PFSK-1 (cell line): Measurements from ENCODE around the gene SON.
A peak's percentile ranks its signal among the peaks of the same experiment; 100 is the strongest.

Experiments
- FOXP2 ChIP-seq: optimal IDR thresholded peaks from 2 replicates; pipeline ENCODE3; 2011; ENCODE audit warnings: borderline replicate concordance, control low read depth, inconsistent platforms; ENCODE audit not compliant: insufficient read depth; ENCODE audit errors: extremely low read length, extremely low read depth
- POLR2AphosphoS5 ChIP-seq: IDR thresholded peaks from 2 replicates; pipeline ENCODE4 v1.6.1; 2012; ENCODE audit warnings: low read depth, mild to moderate bottlenecking, control low read depth, low read length, moderate library complexity
- SIN3A ChIP-seq: IDR thresholded peaks from 2 replicates; pipeline ENCODE4 v1.6.1; 2012; ENCODE audit warnings: mild to moderate bottlenecking, low read length, moderate library complexity, borderline replicate concordance; ENCODE audit not compliant: insufficient read depth
- TAF1 ChIP-seq: IDR thresholded peaks from 2 replicates; pipeline ENCODE4 v1.6.1; 2012; ENCODE audit warnings: low read length, control low read depth, borderline replicate concordance; ENCODE audit not compliant: insufficient read depth
- TF ChIP-seq, protein P1 (sequence below), 2 experiments: IDR thresholded peaks; 2 replicates each; pipeline versions ENCODE4 v1.6.1 to v1.8.0; 2011 to 2012; ENCODE audit warnings: low read depth in 2 of 2, low read length in 2 of 2, control low read depth in 1 of 2, inconsistent platforms in 1 of 2, mild to moderate bottlenecking in 1 of 2, moderate library complexity in 1 of 2; ENCODE audit not compliant: insufficient read depth in 1 of 2

The SON gene

DNA sequence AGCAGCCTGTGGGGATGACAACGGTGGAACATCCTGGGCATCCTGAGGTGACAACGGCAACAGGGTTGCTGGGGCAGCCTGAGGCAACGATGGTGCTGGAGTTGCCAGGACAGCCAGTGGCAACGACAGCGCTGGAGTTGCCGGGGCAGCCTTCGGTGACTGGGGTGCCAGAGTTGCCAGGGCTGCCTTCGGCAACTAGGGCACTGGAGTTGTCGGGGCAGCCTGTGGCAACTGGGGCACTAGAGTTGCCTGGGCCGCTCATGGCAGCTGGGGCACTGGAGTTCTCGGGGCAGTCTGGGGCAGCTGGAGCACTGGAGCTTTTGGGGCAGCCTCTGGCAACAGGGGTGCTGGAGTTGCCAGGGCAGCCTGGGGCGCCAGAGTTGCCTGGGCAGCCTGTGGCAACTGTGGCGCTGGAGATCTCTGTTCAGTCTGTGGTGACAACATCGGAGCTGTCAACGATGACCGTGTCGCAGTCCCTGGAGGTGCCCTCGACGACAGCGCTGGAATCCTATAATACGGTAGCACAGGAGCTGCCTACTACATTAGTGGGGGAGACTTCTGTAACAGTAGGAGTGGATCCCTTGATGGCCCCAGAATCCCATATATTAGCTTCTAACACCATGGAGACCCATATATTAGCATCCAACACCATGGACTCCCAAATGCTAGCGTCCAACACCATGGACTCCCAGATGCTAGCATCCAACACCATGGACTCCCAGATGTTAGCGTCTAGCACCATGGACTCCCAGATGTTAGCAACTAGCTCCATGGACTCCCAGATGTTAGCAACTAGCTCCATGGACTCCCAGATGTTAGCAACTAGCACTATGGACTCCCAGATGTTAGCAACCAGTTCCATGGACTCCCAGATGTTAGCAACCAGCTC, 8.2 kb downstream of the SON start:
- no peak for TF ChIP-seq TAF1
- TF ChIP-seq SIN3A = no peak
- TF ChIP-seq, protein P1, sequence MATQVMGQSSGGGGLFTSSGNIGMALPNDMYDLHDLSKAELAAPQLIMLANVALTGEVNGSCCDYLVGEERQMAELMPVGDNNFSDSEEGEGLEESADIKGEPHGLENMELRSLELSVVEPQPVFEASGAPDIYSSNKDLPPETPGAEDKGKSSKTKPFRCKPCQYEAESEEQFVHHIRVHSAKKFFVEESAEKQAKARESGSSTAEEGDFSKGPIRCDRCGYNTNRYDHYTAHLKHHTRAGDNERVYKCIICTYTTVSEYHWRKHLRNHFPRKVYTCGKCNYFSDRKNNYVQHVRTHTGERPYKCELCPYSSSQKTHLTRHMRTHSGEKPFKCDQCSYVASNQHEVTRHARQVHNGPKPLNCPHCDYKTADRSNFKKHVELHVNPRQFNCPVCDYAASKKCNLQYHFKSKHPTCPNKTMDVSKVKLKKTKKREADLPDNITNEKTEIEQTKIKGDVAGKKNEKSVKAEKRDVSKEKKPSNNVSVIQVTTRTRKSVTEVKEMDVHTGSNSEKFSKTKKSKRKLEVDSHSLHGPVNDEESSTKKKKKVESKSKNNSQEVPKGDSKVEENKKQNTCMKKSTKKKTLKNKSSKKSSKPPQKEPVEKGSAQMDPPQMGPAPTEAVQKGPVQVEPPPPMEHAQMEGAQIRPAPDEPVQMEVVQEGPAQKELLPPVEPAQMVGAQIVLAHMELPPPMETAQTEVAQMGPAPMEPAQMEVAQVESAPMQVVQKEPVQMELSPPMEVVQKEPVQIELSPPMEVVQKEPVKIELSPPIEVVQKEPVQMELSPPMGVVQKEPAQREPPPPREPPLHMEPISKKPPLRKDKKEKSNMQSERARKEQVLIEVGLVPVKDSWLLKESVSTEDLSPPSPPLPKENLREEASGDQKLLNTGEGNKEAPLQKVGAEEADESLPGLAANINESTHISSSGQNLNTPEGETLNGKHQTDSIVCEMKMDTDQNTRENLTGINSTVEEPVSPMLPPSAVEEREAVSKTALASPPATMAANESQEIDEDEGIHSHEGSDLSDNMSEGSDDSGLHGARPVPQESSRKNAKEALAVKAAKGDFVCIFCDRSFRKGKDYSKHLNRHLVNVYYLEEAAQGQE (IDR thresholded peaks at IDR 0.05; ENCODE audit: insufficient read depth in 1 of 2, low read depth in 2 of 2, low read length in 2 of 2) = no peak
- TF ChIP-seq FOXP2 = no peak

DNA sequence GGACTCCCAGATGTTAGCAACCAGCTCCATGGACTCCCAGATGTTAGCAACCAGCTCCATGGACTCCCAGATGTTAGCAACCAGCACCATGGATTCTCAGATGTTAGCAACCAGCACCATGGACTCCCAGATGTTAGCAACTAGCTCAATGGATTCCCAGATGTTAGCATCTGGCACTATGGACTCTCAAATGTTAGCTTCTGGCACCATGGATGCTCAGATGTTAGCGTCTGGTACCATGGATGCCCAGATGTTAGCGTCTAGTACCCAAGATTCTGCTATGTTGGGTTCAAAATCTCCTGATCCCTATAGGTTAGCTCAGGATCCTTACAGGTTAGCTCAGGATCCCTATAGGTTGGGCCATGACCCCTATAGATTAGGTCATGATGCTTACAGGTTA, 8.8 kb downstream of the SON start:
- TF ChIP-seq, protein P1 (IDR thresholded peaks at IDR 0.05; ENCODE audit: insufficient read depth in 1 of 2, low read depth in 2 of 2, low read length in 2 of 2) = no peak
- TF ChIP-seq SIN3A = no peak
- TF ChIP-seq TAF1 = no peak
- no peak for TF ChIP-seq FOXP2
- TF ChIP-seq POLR2AphosphoS5 = no peak

DNA sequence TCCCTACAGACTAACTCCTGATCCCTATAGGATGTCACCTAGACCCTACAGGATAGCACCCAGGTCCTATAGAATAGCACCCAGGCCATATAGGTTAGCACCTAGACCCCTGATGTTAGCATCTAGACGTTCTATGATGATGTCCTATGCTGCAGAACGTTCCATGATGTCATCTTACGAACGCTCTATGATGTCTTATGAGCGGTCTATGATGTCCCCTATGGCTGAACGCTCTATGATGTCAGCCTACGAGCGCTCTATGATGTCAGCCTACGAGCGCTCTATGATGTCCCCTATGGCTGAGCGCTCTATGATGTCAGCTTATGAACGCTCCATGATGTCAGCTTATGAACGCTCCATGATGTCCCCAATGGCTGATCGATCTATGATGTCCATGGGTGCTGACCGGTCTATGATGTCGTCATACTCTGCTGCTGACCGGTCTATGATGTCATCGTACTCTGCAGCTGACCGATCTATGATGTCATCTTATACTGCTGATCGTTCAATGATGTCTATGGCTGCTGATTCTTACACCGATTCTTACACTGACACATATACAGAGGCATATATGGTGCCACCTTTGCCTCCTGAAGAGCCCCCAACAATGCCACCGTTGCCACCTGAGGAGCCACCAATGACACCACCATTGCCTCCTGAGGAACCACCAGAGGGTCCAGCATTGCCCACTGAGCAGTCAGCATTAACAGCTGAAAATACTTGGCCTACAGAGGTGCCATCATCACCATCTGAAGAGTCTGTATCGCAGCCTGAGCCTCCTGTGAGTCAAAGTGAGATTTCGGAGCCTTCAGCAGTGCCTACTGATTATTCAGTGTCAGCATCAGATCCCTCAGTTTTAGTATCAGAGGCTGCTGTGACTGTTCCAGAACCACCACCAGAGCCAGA, 9.5 kb downstream of the SON start:
- TF ChIP-seq SIN3A = no peak
- TF ChIP-seq POLR2AphosphoS5 = peak; percentile 15; the same call in 1 of the 2 replicates

DNA sequence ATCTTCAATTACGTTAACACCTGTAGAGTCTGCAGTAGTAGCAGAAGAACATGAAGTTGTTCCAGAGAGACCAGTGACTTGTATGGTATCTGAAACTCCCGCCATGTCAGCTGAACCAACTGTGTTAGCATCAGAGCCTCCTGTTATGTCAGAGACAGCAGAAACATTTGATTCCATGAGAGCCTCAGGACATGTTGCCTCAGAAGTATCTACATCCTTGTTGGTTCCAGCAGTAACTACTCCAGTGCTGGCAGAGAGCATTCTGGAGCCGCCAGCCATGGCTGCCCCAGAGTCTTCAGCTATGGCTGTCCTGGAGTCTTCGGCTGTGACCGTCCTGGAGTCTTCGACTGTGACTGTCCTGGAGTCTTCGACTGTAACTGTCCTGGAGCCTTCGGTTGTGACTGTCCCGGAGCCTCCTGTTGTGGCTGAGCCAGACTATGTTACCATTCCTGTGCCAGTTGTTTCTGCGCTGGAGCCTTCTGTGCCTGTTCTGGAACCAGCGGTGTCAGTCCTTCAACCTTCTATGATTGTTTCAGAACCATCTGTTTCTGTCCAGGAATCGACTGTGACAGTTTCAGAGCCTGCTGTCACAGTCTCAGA, 10.3 kb downstream of the SON start:
- TF ChIP-seq TAF1 = no peak
- TF ChIP-seq SIN3A = no peak
- TF ChIP-seq FOXP2 = no peak
- TF ChIP-seq, protein P1 (IDR thresholded peaks at IDR 0.05; ENCODE audit: insufficient read depth in 1 of 2, low read depth in 2 of 2, low read length in 2 of 2) = no peak
- no peak for TF ChIP-seq POLR2AphosphoS5

DNA sequence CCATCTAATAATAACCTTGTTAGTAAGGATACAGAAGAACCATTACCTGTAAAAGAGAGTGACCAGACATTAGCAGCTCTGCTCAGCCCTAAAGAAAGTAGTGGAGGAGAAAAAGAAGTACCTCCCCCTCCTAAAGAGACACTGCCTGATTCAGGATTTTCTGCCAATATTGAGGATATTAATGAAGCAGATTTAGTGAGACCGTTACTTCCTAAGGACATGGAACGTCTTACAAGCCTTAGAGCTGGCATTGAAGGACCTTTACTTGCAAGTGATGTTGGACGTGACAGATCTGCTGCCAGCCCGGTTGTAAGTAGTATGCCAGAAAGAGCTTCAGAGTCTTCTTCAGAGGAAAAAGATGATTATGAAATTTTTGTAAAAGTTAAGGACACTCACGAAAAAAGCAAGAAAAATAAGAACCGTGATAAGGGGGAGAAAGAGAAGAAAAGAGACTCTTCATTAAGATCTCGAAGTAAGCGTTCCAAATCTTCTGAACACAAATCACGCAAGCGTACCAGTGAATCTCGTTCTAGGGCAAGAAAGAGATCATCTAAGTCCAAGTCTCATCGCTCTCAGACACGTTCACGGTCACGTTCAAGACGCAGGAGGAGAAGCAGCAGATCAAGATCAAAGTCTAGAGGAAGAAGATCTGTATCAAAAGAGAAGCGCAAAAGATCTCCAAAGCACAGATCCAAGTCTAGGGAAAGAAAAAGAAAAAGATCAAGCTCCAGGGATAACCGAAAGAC, 11.6 kb downstream of the SON start:
- no peak for TF ChIP-seq SIN3A
- no peak for TF ChIP-seq TAF1
- no peak for TF ChIP-seq POLR2AphosphoS5
- TF ChIP-seq, protein P1 (IDR thresholded peaks at IDR 0.05; ENCODE audit: insufficient read depth in 1 of 2, low read depth in 2 of 2, low read length in 2 of 2) = no peak
- TF ChIP-seq FOXP2 = no peak
